ENCODE results near the gene AMACR. TPM values are rescaled to one million over a fixed set of nuclear protein-coding genes. Genes with fewer than 3 reads are reported as not detected.

The AMACR gene
- polyA plus RNA-seq, 1 donor from 2014 or later = 28.5 TPM

- Histone ChIP-seq H2AFZ (ENCODE audit: low read depth, low read length) (no peak overlapping the region), H3K9me2 (ENCODE audit: insufficient read depth, low read length) (no peaks in the 10 kb centered on the region), H3K79me2 (replicated peaks; ENCODE audit: insufficient read depth, low read length) (no peaks in the 10 kb centered on the region), H3K27ac (ENCODE audit: low read length) (no peak overlapping the region), H3F3A (ENCODE audit: insufficient read depth, low read length, poor library complexity, severe bottlenecking) (no peaks in the 10 kb centered on the region), H3K27me3 (ENCODE audit: insufficient read depth, low read depth, low read length) (peaks cover 23% of the 10 kb centered on the region), H3K4me3 (ENCODE audit: low read length) (no peak overlapping the region), H3K4me2 (ENCODE audit: low read length) (no peak overlapping the region), H3K9me3 (ENCODE audit: low read length) (no peaks in the 10 kb centered on the region), H4K20me1 (ENCODE audit: insufficient read depth) (no peaks in the 10 kb centered on the region), H3K36me3 (ENCODE audit: insufficient read depth, low read length) (no peaks in the 10 kb centered on the region), H3K9ac (ENCODE audit: low read length) (no peak overlapping the region)
- TF ChIP-seq EZH2 (IDR thresholded peaks at IDR 0.05; ENCODE audit: borderline replicate concordance, insufficient read depth, low read length, poor library complexity, severe bottlenecking) (no peak), POLR2AphosphoS5 (IDR thresholded peaks at IDR 0.05) (no peak), RAD21 (conservative IDR thresholded peaks at IDR 0.05) (no peak)
Observed at GRCh38 chr5:33939556-33940262, 68.1 kb downstream of the AMACR start.

DNA sequence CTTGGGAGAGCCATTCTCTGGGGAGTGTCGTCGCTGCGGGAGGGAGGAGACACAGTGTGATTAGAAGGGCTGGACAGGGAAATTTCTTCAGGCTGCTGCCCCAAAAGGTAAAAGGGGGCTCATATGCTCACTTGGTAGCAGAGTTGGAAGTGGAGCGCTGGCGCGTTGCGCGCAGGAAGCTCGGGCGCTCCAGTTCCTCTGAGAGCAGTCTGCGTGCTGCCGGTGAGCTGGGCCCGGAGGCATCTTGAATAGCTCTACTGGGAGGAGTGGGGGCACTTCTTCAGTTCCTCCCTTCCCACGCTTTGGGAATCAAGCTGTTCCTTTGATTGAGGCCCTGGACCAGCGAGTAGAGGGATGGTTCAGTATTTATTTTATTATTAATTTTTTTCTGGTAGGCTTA is 69.0 kb downstream of the AMACR start:
- H2AFZ ChIP-seq (ENCODE audit: low read depth, low read length) = no peak overlapping the region
- H3K9ac ChIP-seq (ENCODE audit: low read length) = no peak overlapping the region
- H3K27ac ChIP-seq (ENCODE audit: low read length) = no peak overlapping the region
- peaks cover 23% of the 10 kb centered on the region for H3K27me3 ChIP-seq (ENCODE audit: insufficient read depth, low read depth, low read length)
- H3K4me3 ChIP-seq (ENCODE audit: low read length) = no peak overlapping the region
- H4K20me1 ChIP-seq (ENCODE audit: insufficient read depth) = no peaks in the 10 kb centered on the region
- H3K4me2 ChIP-seq (ENCODE audit: low read length) = no peak overlapping the region
- no peaks in the 10 kb centered on the region for H3K36me3 ChIP-seq (ENCODE audit: insufficient read depth, low read length)
- H3K9me2 ChIP-seq (ENCODE audit: insufficient read depth, low read length) = no peaks in the 10 kb centered on the region
- TF ChIP-seq SMC3 (conservative IDR thresholded peaks at IDR 0.05; ENCODE audit: poor library complexity) = no peak
- TF ChIP-seq, protein P1, sequence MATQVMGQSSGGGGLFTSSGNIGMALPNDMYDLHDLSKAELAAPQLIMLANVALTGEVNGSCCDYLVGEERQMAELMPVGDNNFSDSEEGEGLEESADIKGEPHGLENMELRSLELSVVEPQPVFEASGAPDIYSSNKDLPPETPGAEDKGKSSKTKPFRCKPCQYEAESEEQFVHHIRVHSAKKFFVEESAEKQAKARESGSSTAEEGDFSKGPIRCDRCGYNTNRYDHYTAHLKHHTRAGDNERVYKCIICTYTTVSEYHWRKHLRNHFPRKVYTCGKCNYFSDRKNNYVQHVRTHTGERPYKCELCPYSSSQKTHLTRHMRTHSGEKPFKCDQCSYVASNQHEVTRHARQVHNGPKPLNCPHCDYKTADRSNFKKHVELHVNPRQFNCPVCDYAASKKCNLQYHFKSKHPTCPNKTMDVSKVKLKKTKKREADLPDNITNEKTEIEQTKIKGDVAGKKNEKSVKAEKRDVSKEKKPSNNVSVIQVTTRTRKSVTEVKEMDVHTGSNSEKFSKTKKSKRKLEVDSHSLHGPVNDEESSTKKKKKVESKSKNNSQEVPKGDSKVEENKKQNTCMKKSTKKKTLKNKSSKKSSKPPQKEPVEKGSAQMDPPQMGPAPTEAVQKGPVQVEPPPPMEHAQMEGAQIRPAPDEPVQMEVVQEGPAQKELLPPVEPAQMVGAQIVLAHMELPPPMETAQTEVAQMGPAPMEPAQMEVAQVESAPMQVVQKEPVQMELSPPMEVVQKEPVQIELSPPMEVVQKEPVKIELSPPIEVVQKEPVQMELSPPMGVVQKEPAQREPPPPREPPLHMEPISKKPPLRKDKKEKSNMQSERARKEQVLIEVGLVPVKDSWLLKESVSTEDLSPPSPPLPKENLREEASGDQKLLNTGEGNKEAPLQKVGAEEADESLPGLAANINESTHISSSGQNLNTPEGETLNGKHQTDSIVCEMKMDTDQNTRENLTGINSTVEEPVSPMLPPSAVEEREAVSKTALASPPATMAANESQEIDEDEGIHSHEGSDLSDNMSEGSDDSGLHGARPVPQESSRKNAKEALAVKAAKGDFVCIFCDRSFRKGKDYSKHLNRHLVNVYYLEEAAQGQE (IDR thresholded peaks at IDR 0.05; ENCODE audit: borderline replicate concordance) = no peak
- no peak for TF ChIP-seq TAF1 (IDR thresholded peaks at IDR 0.05; ENCODE audit: low read depth)
- TF ChIP-seq MXI1 (conservative IDR thresholded peaks at IDR 0.05; ENCODE audit: poor library complexity, severe bottlenecking) = no peak
- TF ChIP-seq POLR2AphosphoS5 (IDR thresholded peaks at IDR 0.05) = no peak
- no peak for TF ChIP-seq RAD21 (conservative IDR thresholded peaks at IDR 0.05)
- no peak for TF ChIP-seq EZH2 (IDR thresholded peaks at IDR 0.05; ENCODE audit: borderline replicate concordance, insufficient read depth, low read length, poor library complexity, severe bottlenecking)
- TF ChIP-seq, protein P2, sequence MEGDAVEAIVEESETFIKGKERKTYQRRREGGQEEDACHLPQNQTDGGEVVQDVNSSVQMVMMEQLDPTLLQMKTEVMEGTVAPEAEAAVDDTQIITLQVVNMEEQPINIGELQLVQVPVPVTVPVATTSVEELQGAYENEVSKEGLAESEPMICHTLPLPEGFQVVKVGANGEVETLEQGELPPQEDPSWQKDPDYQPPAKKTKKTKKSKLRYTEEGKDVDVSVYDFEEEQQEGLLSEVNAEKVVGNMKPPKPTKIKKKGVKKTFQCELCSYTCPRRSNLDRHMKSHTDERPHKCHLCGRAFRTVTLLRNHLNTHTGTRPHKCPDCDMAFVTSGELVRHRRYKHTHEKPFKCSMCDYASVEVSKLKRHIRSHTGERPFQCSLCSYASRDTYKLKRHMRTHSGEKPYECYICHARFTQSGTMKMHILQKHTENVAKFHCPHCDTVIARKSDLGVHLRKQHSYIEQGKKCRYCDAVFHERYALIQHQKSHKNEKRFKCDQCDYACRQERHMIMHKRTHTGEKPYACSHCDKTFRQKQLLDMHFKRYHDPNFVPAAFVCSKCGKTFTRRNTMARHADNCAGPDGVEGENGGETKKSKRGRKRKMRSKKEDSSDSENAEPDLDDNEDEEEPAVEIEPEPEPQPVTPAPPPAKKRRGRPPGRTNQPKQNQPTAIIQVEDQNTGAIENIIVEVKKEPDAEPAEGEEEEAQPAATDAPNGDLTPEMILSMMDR (IDR thresholded peaks at IDR 0.05; ENCODE audit: poor library complexity, severe bottlenecking) = no peak
- TF ChIP-seq EP300 (conservative IDR thresholded peaks at IDR 0.05; ENCODE audit: poor library complexity, severe bottlenecking) = no peak
- no peaks in the 10 kb centered on the region for H3K79me2 ChIP-seq (replicated peaks; ENCODE audit: insufficient read depth, low read length)
- no peaks in the 10 kb centered on the region for H3F3A ChIP-seq (ENCODE audit: insufficient read depth, low read length, poor library complexity, severe bottlenecking)
- no peaks in the 10 kb centered on the region for H3K9me3 ChIP-seq (ENCODE audit: low read length)
